IgD-negative memory B cell (primary cell): Measurements from ENCODE around the gene FBP2. TPM values are rescaled to one million over a fixed set of nuclear protein-coding genes. Genes with fewer than 3 reads are reported as not detected.
"Not testable (repeated sequence)": the region's sequence is repeated elsewhere in the genome, so short reads cannot be mapped to it uniquely, and the experiment has no call there.

Experiments used
- H3K27ac Mint-ChIP-seq, 3 donors: one replicate each; pipeline ENCODE4 v1.8.0; 2020 to 2022; ENCODE audit warnings: mild to moderate bottlenecking in 3 of 3, mixed read lengths in 3 of 3, moderate library complexity in 1 of 3
- H3K27me3 Mint-ChIP-seq: one replicate; pipeline ENCODE4 v1.8.0; 2021; ENCODE audit warnings: mixed read lengths
- H3K36me3 Mint-ChIP-seq: one replicate; pipeline ENCODE4 v1.8.0; 2020; ENCODE audit warnings: mild to moderate bottlenecking, mixed read lengths
- H3K4me1 Mint-ChIP-seq, 3 donors: one replicate each; pipeline ENCODE4 v1.8.0; 2020 to 2022; ENCODE audit warnings: mixed read lengths in 3 of 3, mild to moderate bottlenecking in 1 of 3
- H3K4me3 Mint-ChIP-seq, 4 donors: one replicate each; pipeline ENCODE4 v1.8.0; 2020 to 2022; ENCODE audit warnings: mild to moderate bottlenecking in 4 of 4, mixed read lengths in 4 of 4, moderate library complexity in 3 of 4
- H3K9me3 Mint-ChIP-seq, 3 donors: one replicate each; pipeline ENCODE4 v1.8.0; 2020 to 2021; ENCODE audit warnings: mixed read lengths in 3 of 3, mild to moderate bottlenecking in 1 of 3
- polyA plus RNA-seq: library from polyadenylated mRNA; unstranded; fragments of 300-500 nt; fragmentation: Illumina TruSeq; gene quantifications from one replicate; pipeline ENCODE4 v1.2.3, GENCODE V29; 2021

FBP2 gene
- polyA plus RNA-seq, 1 donor from 2014 or later, result not detected

GRCh38 chr9:94622087-94622800, 28.6 kb upstream of the FBP2 start:
- Mint-ChIP-seq H3K36me3 (no peaks in the 10 kb centered on the region), H3K27ac (no peak overlapping the region), H3K9me3 (no peaks in the 10 kb centered on the region), H3K27me3 (peaks cover 2% of the 10 kb centered on the region), H3K4me3 (peak overlapping the region in 1 of 4 donors; percentile 41), H3K4me1 (no peaks in the 10 kb centered on the region)

GRCh38 chr9:94619026-94619425, 25.4 kb upstream of the FBP2 start:
- no peaks in the 10 kb centered on the region for H3K9me3 Mint-ChIP-seq
- no peak overlapping the region for H3K4me3 Mint-ChIP-seq
- H3K4me1 Mint-ChIP-seq, result no peaks in the 10 kb centered on the region
- H3K27ac Mint-ChIP-seq, result no peak overlapping the region
- no peaks in the 10 kb centered on the region for H3K36me3 Mint-ChIP-seq
- H3K27me3 Mint-ChIP-seq, result peaks cover 2% of the 10 kb centered on the region

DNA sequence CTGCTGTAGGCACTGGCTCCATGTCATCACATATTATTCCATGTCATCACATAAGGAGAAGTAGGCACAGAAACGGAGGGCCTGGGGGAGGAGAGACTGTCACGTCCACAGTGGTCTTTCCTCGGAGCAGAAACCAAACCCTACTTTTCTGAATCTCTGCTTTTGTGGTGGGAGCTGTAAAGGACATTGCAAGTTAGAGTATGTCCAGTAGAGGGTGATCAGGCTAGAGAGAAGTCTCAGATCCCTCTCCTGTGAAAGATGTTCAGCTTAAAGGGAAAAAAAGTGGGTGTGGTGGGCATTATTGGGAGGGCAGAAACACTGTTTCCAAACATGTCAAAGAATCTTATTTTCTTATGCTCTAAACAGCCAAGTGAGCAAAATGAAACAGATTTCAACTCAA, 19.4 kb upstream of the FBP2 start:
- H3K9me3 Mint-ChIP-seq, result no peaks in the 10 kb centered on the region
- H3K4me3 Mint-ChIP-seq, result no peak overlapping the region
- H3K27ac Mint-ChIP-seq, result no peak overlapping the region

GRCh38 chr9:94612071-94612470, 18.4 kb upstream of the FBP2 start:
- peaks cover 0 to 3% (median 0%) of the 10 kb centered on the region in 3 donors for H3K4me1 Mint-ChIP-seq
- H3K9me3 Mint-ChIP-seq, result no peaks in the 10 kb centered on the region
- H3K27ac Mint-ChIP-seq, result no peak overlapping the region
- H3K4me3 Mint-ChIP-seq, result no peak overlapping the region
- H3K36me3 Mint-ChIP-seq, result no peaks in the 10 kb centered on the region
- H3K27me3 Mint-ChIP-seq, result peaks cover 2% of the 10 kb centered on the region

More for the DNA sequence above, 19.4 kb upstream of the FBP2 start:
- Mint-ChIP-seq H3K36me3 (no peaks in the 10 kb centered on the region), H3K27me3 (peaks cover 2% of the 10 kb centered on the region), H3K4me1 (peaks cover 0 to 3% (median 0%) of the 10 kb centered on the region in 3 donors)

DNA sequence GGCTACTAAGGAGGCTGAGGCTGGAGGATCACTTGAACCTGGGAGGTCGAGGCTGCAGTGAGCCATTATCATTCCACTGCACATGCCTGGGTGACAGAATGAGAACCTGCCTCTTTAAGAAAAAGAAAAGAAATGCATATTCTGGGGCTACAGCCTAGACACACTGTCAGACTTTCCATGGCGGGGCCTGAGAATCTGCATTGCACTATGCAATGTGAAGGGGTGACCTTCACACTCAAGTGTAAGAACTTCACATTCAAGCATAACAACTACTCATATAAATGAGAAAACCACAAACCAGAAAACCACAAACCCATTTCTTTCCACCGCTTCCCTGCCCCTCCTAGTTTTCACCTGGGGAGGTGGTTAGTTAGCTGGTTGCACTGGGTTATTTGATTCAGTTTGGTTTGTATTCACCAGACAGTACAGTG, 18.0 kb upstream of the FBP2 start:
- no peaks in the 10 kb centered on the region for H3K9me3 Mint-ChIP-seq

GRCh38 chr9:94610181-94610606, 16.6 kb upstream of the FBP2 start:
- H3K9me3 Mint-ChIP-seq, result no peaks in the 10 kb centered on the region
- no peaks in the 10 kb centered on the region for H3K36me3 Mint-ChIP-seq
- peak overlapping the region in 1 of 4 donors; percentile 50 for H3K4me3 Mint-ChIP-seq
- H3K27me3 Mint-ChIP-seq, result peaks cover 2% of the 10 kb centered on the region
- peaks cover 0 to 3% (median 0%) of the 10 kb centered on the region in 3 donors for H3K4me1 Mint-ChIP-seq
- H3K27ac Mint-ChIP-seq, result no peak overlapping the region

More for the DNA sequence above, 18.0 kb upstream of the FBP2 start:
- Mint-ChIP-seq H3K27ac (no peak overlapping the region), H3K36me3 (no peaks in the 10 kb centered on the region), H3K4me3 (no peak overlapping the region), H3K27me3 (peaks cover 2% of the 10 kb centered on the region), H3K4me1 (peaks cover 0 to 3% (median 0%) of the 10 kb centered on the region in 3 donors)

DNA sequence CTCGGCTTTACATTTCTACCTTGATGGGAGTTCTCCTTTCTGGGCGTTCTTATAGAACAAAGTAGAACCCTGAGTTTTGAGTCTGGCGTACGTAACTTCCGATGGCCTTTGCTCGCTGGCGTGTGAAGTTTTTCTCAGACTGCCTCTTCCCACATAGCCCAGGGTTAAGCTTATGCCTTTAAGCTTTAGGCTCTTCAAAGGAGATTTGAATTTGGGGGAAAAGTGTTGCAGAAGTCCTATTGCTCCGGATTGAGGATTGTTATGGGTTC, 13.7 kb upstream of the FBP2 start:
- H3K4me3 Mint-ChIP-seq, result no peak overlapping the region
- peaks cover 6% of the 10 kb centered on the region for H3K27me3 Mint-ChIP-seq
- peaks cover 0 to 6% (median 5%) of the 10 kb centered on the region in 3 donors for H3K4me1 Mint-ChIP-seq
- H3K36me3 Mint-ChIP-seq, result no peaks in the 10 kb centered on the region
- H3K9me3 Mint-ChIP-seq, result no peaks in the 10 kb centered on the region
- H3K27ac Mint-ChIP-seq, result no peak overlapping the region

DNA sequence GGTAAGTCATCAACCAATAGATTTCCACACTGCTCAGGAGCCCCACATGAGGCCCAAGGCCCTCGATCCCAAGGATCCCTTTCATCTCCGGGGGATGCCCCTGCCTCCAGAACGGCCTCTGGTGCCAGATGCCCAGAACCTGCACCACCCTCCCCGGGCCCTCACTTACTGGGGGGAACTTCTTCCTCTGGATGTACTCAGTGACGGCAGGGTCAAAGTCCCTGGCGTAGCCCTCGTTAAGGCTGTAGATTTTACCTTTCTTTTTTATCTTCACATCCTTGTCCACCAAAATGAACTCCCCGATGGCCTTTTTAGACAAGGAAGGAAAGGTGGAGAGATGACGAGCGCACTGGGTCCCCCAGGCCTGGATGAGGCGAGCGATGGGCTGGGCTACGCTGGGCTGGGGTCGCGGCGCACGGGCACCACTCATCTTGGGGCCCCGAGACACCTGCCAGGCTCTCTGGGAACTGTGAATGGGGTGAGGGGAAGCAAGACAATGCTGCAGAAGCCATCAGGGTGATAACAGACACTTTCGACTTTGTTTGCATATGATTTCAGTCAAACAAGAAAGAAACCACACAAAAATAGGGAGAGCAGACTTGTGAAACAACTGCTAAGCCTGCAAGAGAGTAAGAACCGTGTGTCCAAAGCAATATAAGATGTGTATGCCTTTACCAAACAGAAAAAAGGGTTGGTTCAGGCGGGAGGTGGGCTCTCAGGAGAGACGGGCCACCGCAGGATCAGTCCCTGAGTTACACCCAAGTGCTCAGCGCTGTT, 13.2 kb upstream of the FBP2 start:
- Mint-ChIP-seq H3K36me3 (no peaks in the 10 kb centered on the region), H3K27me3 (peaks cover 6% of the 10 kb centered on the region)

DNA sequence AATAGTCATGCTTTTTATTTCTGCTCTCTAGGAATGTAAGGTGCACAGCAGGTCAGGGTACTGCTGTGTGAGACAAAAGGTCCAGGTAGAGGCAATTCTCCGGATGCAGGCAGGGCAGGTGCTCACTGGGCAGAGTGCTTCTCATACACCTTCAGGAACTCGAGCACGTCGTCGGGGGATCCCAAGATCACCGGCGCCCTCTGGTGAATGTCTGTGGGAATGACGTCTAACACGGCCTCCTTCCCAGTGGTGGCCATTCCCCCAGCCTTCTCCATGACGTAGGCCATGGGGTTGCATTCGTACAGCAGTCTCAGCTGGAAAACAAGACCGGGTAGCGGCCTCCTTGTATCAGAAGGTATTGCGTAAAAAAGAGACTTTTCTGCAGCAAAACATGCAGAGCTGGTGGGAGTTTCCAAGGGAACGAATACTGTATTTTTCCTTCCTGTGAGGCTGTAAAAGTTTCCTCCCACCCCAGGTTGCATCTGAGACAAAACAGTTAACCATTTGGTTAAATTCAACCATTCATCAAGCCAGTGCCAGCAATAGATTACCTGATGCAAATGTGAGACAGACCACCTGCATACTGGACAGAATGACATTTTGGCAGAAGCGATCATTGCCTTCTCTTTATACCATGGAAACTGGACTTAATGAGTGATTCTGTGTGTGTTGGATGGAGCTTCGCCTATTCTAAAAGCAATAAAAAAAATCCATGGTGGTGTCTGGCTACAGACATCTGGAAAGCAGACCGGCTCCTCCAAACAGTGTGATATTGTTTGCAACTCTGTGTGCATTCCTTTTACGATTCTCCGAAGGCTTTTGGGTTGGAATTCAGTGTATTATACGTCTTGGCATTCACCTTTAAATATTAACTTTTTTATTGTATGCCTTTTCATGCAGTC, 9.9 kb upstream of the FBP2 start:
- H3K4me3 Mint-ChIP-seq, result no peak overlapping the region
- H3K4me1 Mint-ChIP-seq, result peaks cover 0 to 6% (median 2%) of the 10 kb centered on the region in 3 donors
- H3K36me3 Mint-ChIP-seq, result no peaks in the 10 kb centered on the region
- H3K9me3 Mint-ChIP-seq, result no peaks in the 10 kb centered on the region
- H3K27ac Mint-ChIP-seq, result no peak overlapping the region
- peaks cover 6% of the 10 kb centered on the region for H3K27me3 Mint-ChIP-seq

More for the DNA sequence above, 13.2 kb upstream of the FBP2 start:
- H3K27ac Mint-ChIP-seq, result no peak overlapping the region
- H3K4me1 Mint-ChIP-seq, result peaks cover 0 to 6% (median 2%) of the 10 kb centered on the region in 3 donors
- H3K4me3 Mint-ChIP-seq, result peak overlapping the region in 1 of 4 donors; percentile 68
- H3K9me3 Mint-ChIP-seq, result no peaks in the 10 kb centered on the region

DNA sequence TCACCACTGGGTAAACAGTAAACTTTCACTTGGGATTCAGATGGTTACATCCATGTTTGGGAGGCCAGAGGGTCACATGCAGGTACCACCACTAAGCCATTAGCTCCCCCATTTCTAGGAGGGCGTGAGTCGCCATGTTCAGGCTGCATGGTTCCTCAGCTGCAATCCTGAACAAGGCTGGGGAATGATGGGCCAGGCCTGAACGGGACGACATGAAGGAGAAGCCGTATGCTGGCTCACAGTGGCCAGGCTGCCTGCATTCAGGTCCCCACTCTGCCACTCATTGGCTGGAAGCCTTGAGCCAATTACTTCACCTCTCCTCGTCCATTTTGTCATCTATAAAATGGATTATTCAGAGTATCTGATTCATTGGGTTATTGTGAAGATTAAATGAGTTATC, 9.0 kb upstream of the FBP2 start:
- Mint-ChIP-seq H3K27ac (no peak overlapping the region), H3K36me3 (no peaks in the 10 kb centered on the region), H3K4me3 (peak overlapping the region in 1 of 4 donors; percentile 11), H3K9me3 (no peaks in the 10 kb centered on the region), H3K4me1 (peaks cover 0 to 6% (median 2%) of the 10 kb centered on the region in 3 donors), H3K27me3 (peaks cover 6% of the 10 kb centered on the region)

DNA sequence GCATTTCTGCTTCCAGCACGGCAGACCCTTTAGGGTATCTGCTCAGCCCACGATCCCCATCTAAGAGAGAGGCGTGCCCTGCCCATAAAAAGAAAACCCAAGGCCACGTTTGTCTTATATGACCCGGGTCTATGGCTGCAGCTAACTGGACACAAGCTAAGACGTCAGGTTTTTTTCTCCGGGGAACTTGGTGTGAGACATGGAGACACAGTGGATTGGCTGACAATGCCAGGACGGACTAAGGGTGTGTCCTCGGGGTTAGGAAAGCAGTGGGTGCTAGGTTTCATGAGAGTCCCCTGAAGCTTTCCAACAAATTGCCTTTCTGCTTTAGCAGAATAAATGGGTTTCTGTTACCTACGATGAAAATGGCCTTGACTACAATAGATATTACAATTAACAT, 7.1 kb upstream of the FBP2 start:
- peaks cover 6% of the 10 kb centered on the region for H3K27me3 Mint-ChIP-seq
- H3K4me1 Mint-ChIP-seq, result peaks cover 0 to 6% (median 2%) of the 10 kb centered on the region in 3 donors
- H3K27ac Mint-ChIP-seq, result no peak overlapping the region
- H3K36me3 Mint-ChIP-seq, result no peaks in the 10 kb centered on the region
- H3K9me3 Mint-ChIP-seq, result no peaks in the 10 kb centered on the region
- no peak overlapping the region for H3K4me3 Mint-ChIP-seq

GRCh38 chr9:94600258-94600657, 6.6 kb upstream of the FBP2 start:
- Mint-ChIP-seq H3K4me1 (peaks cover 0 to 6% (median 2%) of the 10 kb centered on the region in 3 donors), H3K4me3 (no peak overlapping the region), H3K27me3 (peaks cover 6% of the 10 kb centered on the region), H3K27ac (no peak overlapping the region), H3K9me3 (no peaks in the 10 kb centered on the region), H3K36me3 (no peaks in the 10 kb centered on the region)

GRCh38 chr9:94599102-94599501, 5.5 kb upstream of the FBP2 start:
- H3K4me1 Mint-ChIP-seq, result peaks cover 0 to 6% (median 2%) of the 10 kb centered on the region in 3 donors
- peaks cover 5% of the 10 kb centered on the region for H3K27me3 Mint-ChIP-seq
- H3K9me3 Mint-ChIP-seq, result no peaks in the 10 kb centered on the region
- H3K36me3 Mint-ChIP-seq, result no peaks in the 10 kb centered on the region
- peak overlapping the region in 1 of 4 donors; percentile 23 for H3K4me3 Mint-ChIP-seq
- H3K27ac Mint-ChIP-seq, result peak overlapping the region in 1 of 3 donors; percentile 77

- H3K36me3 Mint-ChIP-seq, H3K4me3 Mint-ChIP-seq, H3K9me3 Mint-ChIP-seq, H3K4me1 Mint-ChIP-seq, H3K27ac Mint-ChIP-seq, H3K27me3 Mint-ChIP-seq: not testable (repeated sequence)
Measured at GRCh38 chr9:94592683-94593082, 941 bp downstream of the FBP2 start.

- peaks cover 2% of the 10 kb centered on the region for H3K27me3 Mint-ChIP-seq
Measured at GRCh38 chr9:94591876-94592275, 1.7 kb downstream of the FBP2 start.

More at GRCh38 chr9:94591876-94592275, 1.7 kb downstream of the FBP2 start:
- H3K4me1 Mint-ChIP-seq, result peaks cover 0 to 1% (median 0%) of the 10 kb centered on the region in 3 donors
- H3K4me3 Mint-ChIP-seq, result peak overlapping the region in 1 of 4 donors; percentile 12
- no peaks in the 10 kb centered on the region for H3K36me3 Mint-ChIP-seq
- no peaks in the 10 kb centered on the region for H3K9me3 Mint-ChIP-seq
- no peak overlapping the region for H3K27ac Mint-ChIP-seq
